A673 (cell line): ENCODE results near the gene RHBDF2. TPM values are rescaled to one million over a fixed set of nuclear protein-coding genes. Genes with fewer than 3 reads are reported as not detected.
"Not testable (repeated sequence)": the region's sequence is repeated elsewhere in the genome, so short reads cannot be mapped to it uniquely, and the experiment has no call there.

Source experiments
- BruUV-seq: library from RNA; stranded (reverse); fragments of 400-500 nt; replicated peaks from 2 replicates; lab custom pipeline; 2021; lab: Mats Ljungman, UMichigan
- CTCF ChIA-PET: fragments of 300-600 bp; sonication (Branson Sonifier 250); formaldehyde crosslinking; loops from one replicate; lab custom pipeline; 2022; ENCODE audit warnings: antibody characterized with exemption; lab: Charles Lee
- POLR2A ChIA-PET: fragments of 300-600 bp; sonication (Branson Sonifier 250); formaldehyde crosslinking; loops from one replicate; lab custom pipeline; 2022; ENCODE audit warnings: antibody characterized with exemption; ENCODE audit not compliant: low non-redundant PET; lab: Charles Lee
- DNase-seq: peaks from one replicate; pipeline ENCODE4 v3.0.0-alpha.2; 2015; ENCODE audit warnings: low spot score
- H3K27ac ChIP-seq: fragments of 200-600 bp; sonication (generic); 2 replicates; pipeline ENCODE4 v1.5.1; 2016; ENCODE audit warnings: mixed run types, low read depth, mild to moderate bottlenecking, mixed read lengths, antibody characterized with exemption, low read length; ENCODE audit not compliant: poor library complexity, severe bottlenecking
- H3K27me3 ChIP-seq: fragments of 200-600 bp; sonication (generic); replicated peaks from 2 replicates; pipeline ENCODE4 v1.6.1; 2017; ENCODE audit warnings: mixed run types, low read depth, mild to moderate bottlenecking, mixed read lengths, antibody characterized with exemption, low read length; ENCODE audit not compliant: insufficient read depth, poor library complexity
- H3K36me3 ChIP-seq: fragments of 200-600 bp; sonication (generic); 2 replicates; pipeline ENCODE4 v1.6.1; 2016; ENCODE audit warnings: mixed run types, mild to moderate bottlenecking, mixed read lengths, antibody characterized with exemption, low read length; ENCODE audit not compliant: insufficient read depth, poor library complexity, severe bottlenecking
- H3K4me1 ChIP-seq: fragments of 200-600 bp; sonication (generic); 2 replicates; pipeline ENCODE4 v1.6.1; 2017; ENCODE audit warnings: mixed run types, mild to moderate bottlenecking, mixed read lengths, antibody characterized with exemption, low read length; ENCODE audit not compliant: insufficient read depth, poor library complexity, severe bottlenecking
- H3K4me3 ChIP-seq: fragments of 200-600 bp; sonication (generic); 2 replicates; pipeline ENCODE4 v1.5.1; 2016; ENCODE audit warnings: low read depth, mixed run types, mild to moderate bottlenecking, mixed read lengths, low read length; ENCODE audit not compliant: poor library complexity, severe bottlenecking
- H3K9me3 ChIP-seq: fragments of 200-600 bp; sonication (generic); 2 replicates; pipeline ENCODE4 v1.6.1; 2016; ENCODE audit warnings: mixed run types, low read depth, mild to moderate bottlenecking, mixed read lengths, antibody characterized with exemption, low read length; ENCODE audit not compliant: poor library complexity, severe bottlenecking
- EZH2 ChIP-seq: fragments of 200-600 bp; sonication (generic); IDR thresholded peaks from 2 replicates; pipeline ENCODE4 v1.6.1; 2017; ENCODE audit warnings: borderline replicate concordance, low read depth, mild to moderate bottlenecking, mixed read lengths, antibody characterized with exemption, low read length; ENCODE audit not compliant: poor library complexity, severe bottlenecking
- intact Hi-C: fragments of 100-400 bp; cut with micrococcal nuclease; formaldehyde crosslinking; loops from one replicate; pipeline ENCODE4 v1.10.0; 2022; ENCODE audit not compliant: unreplicated experiment
- total RNA-seq: library from RNA; stranded (reverse); gene quantifications from 2 replicates; pipeline ENCODE4 v1.2.3, GENCODE V29; 2021
- TF ChIP-seq, protein P1 (sequence below): fragments of 300-800, 200-600 bp; sonication (generic); conservative IDR thresholded peaks from 2 replicates; pipeline ENCODE4 v1.5.1; 2017; ENCODE audit warnings: low read depth, mild to moderate bottlenecking, antibody characterized with exemption, low read length, moderate library complexity, mixed read lengths

The RHBDF2 gene
- total RNA-seq, 1 experiment from 2014 or later, result 20.4 TPM

DNA sequence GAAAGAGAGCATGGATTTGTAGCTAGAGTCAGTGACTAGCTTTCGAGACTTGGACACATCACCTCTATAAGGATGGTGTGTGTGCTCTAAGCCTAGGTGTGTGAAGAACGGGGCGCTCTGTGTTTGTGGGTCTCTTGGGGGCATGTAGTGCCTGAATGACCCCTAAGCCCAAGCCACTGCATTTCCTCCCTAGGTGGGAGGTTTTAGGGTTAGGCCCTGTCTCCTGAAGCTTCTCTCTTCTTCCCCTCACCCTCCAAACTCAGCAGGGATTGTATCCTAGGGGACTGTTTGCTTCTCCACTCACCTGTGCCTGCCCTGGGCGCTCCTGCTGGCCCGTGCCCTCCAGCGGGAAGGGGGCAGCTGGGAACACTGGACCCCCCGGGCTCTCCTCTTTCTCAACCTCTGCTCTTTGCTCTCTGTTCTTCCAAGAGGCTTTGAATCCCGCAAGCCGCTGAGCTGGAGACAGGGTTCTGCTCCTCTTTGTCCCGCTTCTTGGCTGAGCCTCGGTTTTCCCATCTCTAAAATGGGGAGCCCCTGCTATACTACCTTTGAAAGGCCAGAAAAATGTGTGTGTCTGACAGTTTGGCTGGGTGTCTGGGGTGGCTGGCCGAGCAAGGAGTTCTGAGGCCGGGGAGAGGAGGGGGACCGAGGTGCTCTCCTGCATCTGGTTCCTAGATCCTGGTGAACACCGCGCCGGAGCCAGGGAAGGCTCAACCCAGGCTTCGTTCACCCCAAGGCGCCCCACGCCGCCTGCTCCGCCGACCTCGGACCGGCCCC lies 35.5 kb upstream of the RHBDF2 start:
- no peak for TF ChIP-seq EZH2
- TF ChIP-seq, protein P1, sequence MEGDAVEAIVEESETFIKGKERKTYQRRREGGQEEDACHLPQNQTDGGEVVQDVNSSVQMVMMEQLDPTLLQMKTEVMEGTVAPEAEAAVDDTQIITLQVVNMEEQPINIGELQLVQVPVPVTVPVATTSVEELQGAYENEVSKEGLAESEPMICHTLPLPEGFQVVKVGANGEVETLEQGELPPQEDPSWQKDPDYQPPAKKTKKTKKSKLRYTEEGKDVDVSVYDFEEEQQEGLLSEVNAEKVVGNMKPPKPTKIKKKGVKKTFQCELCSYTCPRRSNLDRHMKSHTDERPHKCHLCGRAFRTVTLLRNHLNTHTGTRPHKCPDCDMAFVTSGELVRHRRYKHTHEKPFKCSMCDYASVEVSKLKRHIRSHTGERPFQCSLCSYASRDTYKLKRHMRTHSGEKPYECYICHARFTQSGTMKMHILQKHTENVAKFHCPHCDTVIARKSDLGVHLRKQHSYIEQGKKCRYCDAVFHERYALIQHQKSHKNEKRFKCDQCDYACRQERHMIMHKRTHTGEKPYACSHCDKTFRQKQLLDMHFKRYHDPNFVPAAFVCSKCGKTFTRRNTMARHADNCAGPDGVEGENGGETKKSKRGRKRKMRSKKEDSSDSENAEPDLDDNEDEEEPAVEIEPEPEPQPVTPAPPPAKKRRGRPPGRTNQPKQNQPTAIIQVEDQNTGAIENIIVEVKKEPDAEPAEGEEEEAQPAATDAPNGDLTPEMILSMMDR, result no peak
- H3K4me1 ChIP-seq, result peaks cover 10% of the 10 kb centered on the region
- ChIA-PET CTCF (no interaction called here), POLR2A (no interaction called here)
- no peaks in the 10 kb centered on the region for H3K36me3 ChIP-seq
- H3K9me3 ChIP-seq, result no peaks in the 10 kb centered on the region
- DNase-seq, result no peak
- peaks cover 5% of the 10 kb centered on the region for H3K27me3 ChIP-seq
- BruUV-seq, result no TSS peak
- H3K27ac ChIP-seq, result no peak overlapping the region
- peak overlapping the region; percentile 42 for H3K4me3 ChIP-seq
- intact Hi-C loops, result no loop called here

DNA sequence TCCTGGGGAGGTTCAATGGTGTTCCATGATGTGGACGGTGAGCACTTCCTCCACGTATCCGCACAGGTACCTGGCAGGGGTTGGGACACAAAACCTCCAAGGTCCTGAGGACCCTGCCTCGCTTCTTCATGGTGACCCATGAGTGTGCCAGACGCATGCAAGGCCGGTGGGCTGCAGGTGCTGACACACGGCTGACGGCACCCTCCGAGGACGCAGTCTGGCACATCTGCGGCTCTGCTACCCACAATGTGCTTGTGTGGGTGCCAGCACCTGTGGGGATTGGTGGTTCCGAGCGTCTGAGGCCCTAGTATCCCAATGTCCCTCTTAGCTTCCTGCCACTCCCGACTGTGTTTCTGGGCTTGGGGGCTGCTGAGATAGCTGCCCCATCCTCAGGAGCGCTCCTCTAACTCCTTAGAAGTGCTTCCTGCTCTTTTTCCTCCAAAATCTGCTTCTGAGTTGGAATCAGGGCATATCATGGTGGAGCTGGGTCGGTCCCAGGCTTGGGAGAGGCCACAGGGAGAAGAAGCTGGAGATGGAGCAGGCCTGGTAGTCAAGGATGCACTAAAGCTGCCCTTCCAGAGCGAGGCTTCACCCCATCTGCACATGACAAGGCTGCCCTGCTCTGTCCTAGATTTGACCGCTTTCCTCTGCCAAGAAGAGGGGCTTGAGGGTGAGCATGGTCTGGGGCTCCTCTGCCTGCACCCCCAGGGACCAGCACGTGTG lies 34.7 kb upstream of the RHBDF2 start:
- ChIA-PET CTCF (no interaction called here), POLR2A (no interaction called here)
- no peak for TF ChIP-seq EZH2
- TF ChIP-seq, protein P1, result no peak
- BruUV-seq, result no TSS peak
- Histone ChIP-seq H3K36me3 (no peaks in the 10 kb centered on the region), H3K27ac (no peak overlapping the region), H3K27me3 (peaks cover 5% of the 10 kb centered on the region), H3K9me3 (no peaks in the 10 kb centered on the region), H3K4me3 (no peak overlapping the region), H3K4me1 (peaks cover 7% of the 10 kb centered on the region)
- no peak for DNase-seq
- intact Hi-C loops, result no loop called here

DNA sequence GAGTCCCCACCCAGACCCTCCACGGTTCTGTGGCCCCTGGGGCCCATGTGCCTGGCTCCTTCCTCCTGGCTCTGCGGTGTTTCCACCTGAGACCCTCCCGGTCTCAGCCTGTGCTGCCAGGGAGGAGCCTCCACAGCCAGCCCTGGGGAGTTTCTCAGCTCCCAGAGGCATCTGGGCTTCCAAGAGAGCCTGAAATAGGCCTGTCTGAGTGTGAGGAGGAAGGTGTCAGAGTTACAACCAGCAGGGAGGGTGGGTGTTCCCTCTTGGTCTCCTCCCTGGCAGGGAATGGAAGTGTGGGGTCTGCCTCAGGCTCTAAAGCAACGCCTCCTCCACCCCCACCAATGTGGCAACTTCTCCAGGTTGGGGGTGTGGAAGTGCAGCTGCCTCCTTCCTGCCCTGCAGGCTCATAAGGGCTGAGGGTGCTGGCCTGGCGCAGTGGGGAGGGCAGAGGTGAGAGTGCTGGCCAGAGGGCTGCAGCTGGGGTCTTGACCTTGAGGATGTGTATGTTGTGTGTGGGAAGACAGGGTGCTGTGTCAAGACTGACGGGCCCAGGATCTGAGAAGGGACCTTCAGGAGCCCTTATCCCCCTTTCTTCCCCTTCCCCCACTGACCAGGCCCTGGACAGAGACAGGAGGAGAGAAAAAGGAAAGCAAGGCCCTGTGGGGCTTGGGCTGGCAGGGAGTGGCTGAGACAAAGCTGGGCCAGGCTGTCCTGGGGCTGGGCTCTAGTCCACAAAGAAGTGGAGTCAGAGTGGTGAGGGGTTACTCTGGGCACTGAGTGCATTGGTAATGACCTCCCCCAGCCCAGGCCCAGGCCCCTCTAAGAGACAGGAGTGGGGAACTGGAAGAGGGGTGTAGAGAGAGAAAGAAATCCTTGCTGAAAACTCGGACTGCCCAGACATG lies 33.9 kb upstream of the RHBDF2 start:
- POLR2A ChIA-PET, result no interaction called here
- no TSS peak for BruUV-seq
- Histone ChIP-seq H3K27me3 (peaks cover 5% of the 10 kb centered on the region), H3K4me3 (no peak overlapping the region), H3K9me3 (no peaks in the 10 kb centered on the region), H3K4me1 (peaks cover 2% of the 10 kb centered on the region), H3K36me3 (no peaks in the 10 kb centered on the region), H3K27ac (no peak overlapping the region)
- no peak for DNase-seq
- intact Hi-C loops, result no loop called here
- CTCF ChIA-PET, result no interaction called here
- no peak for TF ChIP-seq EZH2
- TF ChIP-seq, protein P1, result no peak

DNA sequence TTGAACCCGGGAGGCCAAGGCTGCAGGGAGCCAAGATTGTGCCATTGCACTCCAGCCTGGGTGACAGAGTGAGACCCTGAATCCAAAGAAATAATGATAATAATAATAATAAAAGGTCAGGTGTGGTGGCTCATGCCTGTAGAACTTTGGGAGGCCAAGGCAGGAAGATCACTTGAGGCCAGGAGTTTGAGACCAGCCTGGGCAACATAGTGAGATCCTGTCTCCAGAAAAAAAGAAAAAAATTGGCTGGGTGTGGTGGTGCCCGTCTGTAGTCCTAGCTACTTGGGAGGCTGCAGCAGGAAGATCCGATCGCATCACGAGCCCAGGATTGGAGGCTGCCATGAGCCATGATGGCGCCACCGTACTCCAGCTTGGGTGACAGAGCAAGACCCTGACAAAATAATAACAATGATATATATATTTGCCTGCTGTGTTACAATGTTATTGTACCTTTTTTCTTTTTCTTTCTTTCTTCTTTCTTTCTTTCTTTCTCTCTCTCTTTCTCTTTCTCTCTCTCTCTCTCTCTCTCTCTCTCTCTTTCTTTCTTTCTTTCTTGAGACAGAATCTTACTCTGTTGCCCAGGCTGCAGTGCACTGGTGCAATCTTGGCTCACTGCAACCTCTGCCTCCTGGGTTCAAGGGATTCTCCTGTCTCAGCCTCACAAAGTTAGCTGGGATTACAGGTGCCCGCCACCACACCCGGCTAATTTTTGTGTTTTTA lies 32.6 kb upstream of the RHBDF2 start:
- H3K27me3 ChIP-seq, H3K4me3 ChIP-seq, CTCF ChIA-PET, DNase-seq, H3K36me3 ChIP-seq, POLR2A ChIA-PET, BruUV-seq, H3K27ac ChIP-seq, H3K9me3 ChIP-seq, intact Hi-C loops: not testable (repeated sequence)
- peaks cover 15% of the 10 kb centered on the region for H3K4me1 ChIP-seq
